Astrocyte (in vitro differentiated cells and primary cell): ENCODE measurements around the gene F5. TPM values are rescaled to one million over a fixed set of nuclear protein-coding genes. Genes with fewer than 3 reads are reported as not detected.

Experiments used
- DNase-seq: peaks from one replicate; pipeline ENCODE4 v3.0.0-alpha.2; 2010; ENCODE audit warnings: low read depth
- FAIRE-seq: peaks from 2 replicates; lab custom pipeline; 2011; peaks lifted over from hg19 to GRCh38; lab: Jason Lieb, UNC
- H2AFZ ChIP-seq: 2 replicates; pipeline ENCODE4 v1.6.0; 2012; ENCODE audit warnings: low read depth, low read length, inconsistent platforms
- H3K27ac ChIP-seq: 2 replicates; pipeline ENCODE4 v1.5.1; 2011; ENCODE audit warnings: low read depth, low read length, inconsistent platforms
- H3K27me3 ChIP-seq: 2 replicates; pipeline ENCODE4 v1.6.0; 2011; ENCODE audit warnings: low read length, inconsistent platforms; ENCODE audit not compliant: insufficient read depth
- H3K36me3 ChIP-seq: 2 replicates; pipeline ENCODE4 v1.5.1; 2011; ENCODE audit warnings: low read length, inconsistent platforms; ENCODE audit not compliant: insufficient read depth
- H3K4me1 ChIP-seq: 2 replicates; pipeline ENCODE4 v1.5.1; 2011; ENCODE audit warnings: low read length, inconsistent platforms; ENCODE audit not compliant: insufficient read depth
- H3K4me2 ChIP-seq: 2 replicates; pipeline ENCODE4 v1.6.0; 2012; ENCODE audit warnings: low read length, inconsistent platforms
- H3K4me3 ChIP-seq: 2 replicates; pipeline ENCODE4 v1.5.1; 2011; ENCODE audit warnings: low read depth, mild to moderate bottlenecking, low read length, inconsistent platforms; ENCODE audit not compliant: insufficient read depth
- H3K79me2 ChIP-seq: 2 replicates; pipeline ENCODE4 v1.6.0; 2012; ENCODE audit warnings: mild to moderate bottlenecking, low read length, inconsistent platforms; ENCODE audit not compliant: insufficient read depth
- H3K9ac ChIP-seq: 2 replicates; pipeline ENCODE4 v1.6.0; 2012; ENCODE audit warnings: mild to moderate bottlenecking, low read length, inconsistent platforms
- H3K9me3 ChIP-seq: 2 replicates; pipeline ENCODE4 v1.5.1; 2012; ENCODE audit warnings: low read depth, mild to moderate bottlenecking, low read length, inconsistent platforms; ENCODE audit not compliant: insufficient read depth
- H4K20me1 ChIP-seq: 2 replicates; pipeline ENCODE4 v1.6.0; 2012; ENCODE audit warnings: low read length, inconsistent platforms; ENCODE audit not compliant: insufficient read depth
- H3K27ac Mint-ChIP-seq: one replicate; pipeline ENCODE4 v1.8.0; 2021; ENCODE audit warnings: mild to moderate bottlenecking, mixed read lengths; ENCODE audit not compliant: unreplicated experiment
- H3K27me3 Mint-ChIP-seq: one replicate; pipeline ENCODE4 v1.8.0; 2021; ENCODE audit warnings: low read depth, mixed read lengths; ENCODE audit not compliant: unreplicated experiment
- H3K36me3 Mint-ChIP-seq: one replicate; pipeline ENCODE4 v1.8.0; 2021; ENCODE audit warnings: low read depth, mixed read lengths; ENCODE audit not compliant: unreplicated experiment
- H3K4me1 Mint-ChIP-seq: one replicate; pipeline ENCODE4 v1.8.0; 2021; ENCODE audit warnings: low read depth, mixed read lengths; ENCODE audit not compliant: unreplicated experiment
- H3K4me3 Mint-ChIP-seq: one replicate; pipeline ENCODE4 v1.8.0; 2021; ENCODE audit warnings: mild to moderate bottlenecking, moderate library complexity, mixed read lengths; ENCODE audit not compliant: unreplicated experiment
- H3K9me3 Mint-ChIP-seq: one replicate; pipeline ENCODE4 v1.8.0; 2021; ENCODE audit warnings: mild to moderate bottlenecking, mixed read lengths; ENCODE audit not compliant: unreplicated experiment
- CTCF ChIP-seq: IDR thresholded peaks from 2 replicates; pipeline ENCODE4 v1.5.1; 2011; ENCODE audit warnings: low read depth, mild to moderate bottlenecking, inconsistent platforms, low read length, moderate library complexity; ENCODE audit not compliant: insufficient read depth
- EZH2 ChIP-seq: IDR thresholded peaks from 2 replicates; pipeline ENCODE4 v1.6.1; 2012; ENCODE audit warnings: mild to moderate bottlenecking, low read length, inconsistent platforms; ENCODE audit not compliant: insufficient read depth
- total RNA-seq: library from RNA; stranded (reverse); gene quantifications from 2 replicates; pipeline ENCODE4 v1.2.1, GENCODE V29; 2021

Gene F5
- total RNA-seq, 1 donor from 2014 or later, result 0.18 TPM

- Histone ChIP-seq H3K4me1 (no peaks in the 10 kb centered on the region), H3K4me3 (no peak overlapping the region), H3K79me2 (no peaks in the 10 kb centered on the region), H4K20me1 (no peaks in the 10 kb centered on the region), H2AFZ (no peak overlapping the region), H3K9ac (no peak overlapping the region), H3K9me3 (no peaks in the 10 kb centered on the region), H3K27ac (no peak overlapping the region), H3K36me3 (no peaks in the 10 kb centered on the region), H3K4me2 (no peak overlapping the region), H3K27me3 (peaks cover 3% of the 10 kb centered on the region)
- Mint-ChIP-seq H3K27me3 (no peaks in the 10 kb centered on the region), H3K9me3 (peaks cover 5% of the 10 kb centered on the region), H3K4me1 (no peaks in the 10 kb centered on the region), H3K27ac (no peak overlapping the region), H3K36me3 (no peaks in the 10 kb centered on the region), H3K4me3 (no peak overlapping the region)
- no peak for FAIRE-seq
- no peak for TF ChIP-seq CTCF
- TF ChIP-seq EZH2, result no peak
- DNase-seq, result no peak
These were observed 23.2 kb downstream of the F5 start for GRCh38 chr1:169563019-169563615.

- no peaks in the 10 kb centered on the region for H3K79me2 ChIP-seq
- peaks cover 5% of the 10 kb centered on the region for H3K27me3 ChIP-seq
- H4K20me1 ChIP-seq, result no peaks in the 10 kb centered on the region
- Mint-ChIP-seq H3K9me3 (peaks cover 5% of the 10 kb centered on the region), H3K27me3 (no peaks in the 10 kb centered on the region), H3K4me1 (no peaks in the 10 kb centered on the region), H3K36me3 (no peaks in the 10 kb centered on the region), H3K4me3 (no peak overlapping the region), H3K27ac (no peak overlapping the region)
- FAIRE-seq, result no peak
- H3K9ac ChIP-seq, result no peak overlapping the region
- no peak overlapping the region for H2AFZ ChIP-seq
- no peaks in the 10 kb centered on the region for H3K9me3 ChIP-seq
- no peak for DNase-seq
- no peak for TF ChIP-seq EZH2
- TF ChIP-seq CTCF, result no peak
- H3K4me1 ChIP-seq, result no peaks in the 10 kb centered on the region
- H3K4me2 ChIP-seq, result no peak overlapping the region
- H3K27ac ChIP-seq, result no peak overlapping the region
- no peak overlapping the region for H3K4me3 ChIP-seq
- no peaks in the 10 kb centered on the region for H3K36me3 ChIP-seq
These were observed 24.6 kb downstream of the F5 start for GRCh38 chr1:169561692-169562091.

GRCh38 chr1:169557131-169557530 is 29.1 kb downstream of the F5 start:
- H3K4me1 ChIP-seq, result no peaks in the 10 kb centered on the region
- no peaks in the 10 kb centered on the region for H3K79me2 ChIP-seq
- H3K4me3 Mint-ChIP-seq, result no peak overlapping the region
- no peaks in the 10 kb centered on the region for H3K4me1 Mint-ChIP-seq
- no peak for TF ChIP-seq EZH2
- no peak for TF ChIP-seq CTCF
- DNase-seq (no peak), FAIRE-seq (no peak)
- H3K36me3 ChIP-seq, result no peaks in the 10 kb centered on the region
- H3K27me3 ChIP-seq, result peaks cover 10% of the 10 kb centered on the region
- H3K4me2 ChIP-seq, result no peak overlapping the region
- H2AFZ ChIP-seq, result no peak overlapping the region
- H3K9me3 Mint-ChIP-seq, result no peaks in the 10 kb centered on the region
- no peaks in the 10 kb centered on the region for H3K27me3 Mint-ChIP-seq
- no peak overlapping the region for H3K9ac ChIP-seq
- no peaks in the 10 kb centered on the region for H3K36me3 Mint-ChIP-seq
- H4K20me1 ChIP-seq, result no peaks in the 10 kb centered on the region
- no peak overlapping the region for H3K27ac ChIP-seq
- H3K27ac Mint-ChIP-seq, result no peak overlapping the region
- no peaks in the 10 kb centered on the region for H3K9me3 ChIP-seq
- H3K4me3 ChIP-seq, result no peak overlapping the region
